Measurements from ENCODE around the gene RALGPS2.

Gene RALGPS2

DNA sequence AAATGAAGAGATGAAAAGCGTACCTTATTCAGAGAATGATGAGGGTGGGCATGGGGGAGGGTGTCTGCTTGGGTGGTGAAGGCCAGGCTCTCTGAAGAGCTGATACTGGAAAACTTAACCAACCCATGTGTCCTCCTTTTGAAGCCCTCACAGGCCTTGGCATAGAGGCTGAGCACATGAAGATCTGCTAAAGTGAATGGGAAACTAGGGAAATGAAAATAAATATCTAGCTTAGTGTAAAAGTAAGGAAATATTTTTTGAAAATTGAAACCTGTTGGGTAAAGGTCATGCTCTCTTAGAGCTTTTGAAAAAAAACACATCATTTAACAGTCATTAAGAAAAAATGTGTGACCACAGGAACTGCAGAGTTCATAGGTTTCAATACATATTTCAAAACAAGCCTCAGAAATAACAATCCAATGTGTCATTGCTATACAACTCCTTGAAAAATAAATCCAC lies 40.5 kb upstream of the RALGPS2 start:
- Histone ChIP-seq H3K79me2 (ENCODE audit: insufficient read depth, low read length) (no peaks in the 10 kb centered on the region), H3K36me3 (ENCODE audit: low read length) (no peaks in the 10 kb centered on the region), H3K9ac (ENCODE audit: low read length) (no peak overlapping the region), H3K4me2 (ENCODE audit: low read depth, low read length, poor library complexity, severe bottlenecking) (no peak overlapping the region), H3K9me3 (ENCODE audit: insufficient read depth, low read length) (no peaks in the 10 kb centered on the region), H4K20me1 (ENCODE audit: low read depth, low read length) (no peaks in the 10 kb centered on the region), H3K9me2 (replicated peaks; ENCODE audit: insufficient read depth, low read length) (no peaks in the 10 kb centered on the region), H3K27me3 (ENCODE audit: low read length) (no peaks in the 10 kb centered on the region), H2AFZ (ENCODE audit: low read depth, low read length, severe bottlenecking) (no peak overlapping the region), H3K27ac (ENCODE audit: low read depth, low read length) (no peak overlapping the region), H3K4me3 (ENCODE audit: insufficient read depth, low read length, poor library complexity, severe bottlenecking) (no peak overlapping the region), H3F3A (ENCODE audit: insufficient read depth) (no peaks in the 10 kb centered on the region)
- TF ChIP-seq, protein P1, sequence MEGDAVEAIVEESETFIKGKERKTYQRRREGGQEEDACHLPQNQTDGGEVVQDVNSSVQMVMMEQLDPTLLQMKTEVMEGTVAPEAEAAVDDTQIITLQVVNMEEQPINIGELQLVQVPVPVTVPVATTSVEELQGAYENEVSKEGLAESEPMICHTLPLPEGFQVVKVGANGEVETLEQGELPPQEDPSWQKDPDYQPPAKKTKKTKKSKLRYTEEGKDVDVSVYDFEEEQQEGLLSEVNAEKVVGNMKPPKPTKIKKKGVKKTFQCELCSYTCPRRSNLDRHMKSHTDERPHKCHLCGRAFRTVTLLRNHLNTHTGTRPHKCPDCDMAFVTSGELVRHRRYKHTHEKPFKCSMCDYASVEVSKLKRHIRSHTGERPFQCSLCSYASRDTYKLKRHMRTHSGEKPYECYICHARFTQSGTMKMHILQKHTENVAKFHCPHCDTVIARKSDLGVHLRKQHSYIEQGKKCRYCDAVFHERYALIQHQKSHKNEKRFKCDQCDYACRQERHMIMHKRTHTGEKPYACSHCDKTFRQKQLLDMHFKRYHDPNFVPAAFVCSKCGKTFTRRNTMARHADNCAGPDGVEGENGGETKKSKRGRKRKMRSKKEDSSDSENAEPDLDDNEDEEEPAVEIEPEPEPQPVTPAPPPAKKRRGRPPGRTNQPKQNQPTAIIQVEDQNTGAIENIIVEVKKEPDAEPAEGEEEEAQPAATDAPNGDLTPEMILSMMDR (IDR thresholded peaks at IDR 0.05; ENCODE audit: insufficient read depth, low read length, poor library complexity, severe bottlenecking): no peak
- TF ChIP-seq EZH2phosphoT487 (conservative IDR thresholded peaks at IDR 0.05; ENCODE audit: low read length): no peak

DNA sequence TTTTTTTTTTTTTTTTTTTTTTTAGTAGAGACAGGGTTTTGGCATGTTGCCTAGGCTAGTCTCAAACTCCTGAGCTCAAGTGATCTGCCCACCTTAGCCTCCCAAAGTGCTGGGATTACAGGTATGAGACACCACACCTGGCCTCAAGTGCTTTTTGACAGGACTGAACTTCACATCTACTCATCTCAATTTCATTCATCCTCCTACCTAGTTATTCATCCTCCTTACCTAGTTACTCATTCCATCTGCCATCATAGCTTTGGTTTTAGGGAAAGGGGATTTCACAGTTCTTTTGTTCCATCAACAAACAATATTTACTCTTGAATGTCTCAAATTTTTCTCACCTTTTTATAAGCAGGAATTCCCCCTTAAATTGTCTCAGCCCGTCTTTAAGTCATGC lies 38.6 kb upstream of the RALGPS2 start:
- H4K20me1 ChIP-seq (ENCODE audit: low read depth, low read length): no peaks in the 10 kb centered on the region
- H2AFZ ChIP-seq (ENCODE audit: low read depth, low read length, severe bottlenecking): no peak overlapping the region
- TF ChIP-seq, protein P1 (IDR thresholded peaks at IDR 0.05; ENCODE audit: insufficient read depth, low read length, poor library complexity, severe bottlenecking): no peak
- no peak for TF ChIP-seq EZH2phosphoT487 (conservative IDR thresholded peaks at IDR 0.05; ENCODE audit: low read length)

DNA sequence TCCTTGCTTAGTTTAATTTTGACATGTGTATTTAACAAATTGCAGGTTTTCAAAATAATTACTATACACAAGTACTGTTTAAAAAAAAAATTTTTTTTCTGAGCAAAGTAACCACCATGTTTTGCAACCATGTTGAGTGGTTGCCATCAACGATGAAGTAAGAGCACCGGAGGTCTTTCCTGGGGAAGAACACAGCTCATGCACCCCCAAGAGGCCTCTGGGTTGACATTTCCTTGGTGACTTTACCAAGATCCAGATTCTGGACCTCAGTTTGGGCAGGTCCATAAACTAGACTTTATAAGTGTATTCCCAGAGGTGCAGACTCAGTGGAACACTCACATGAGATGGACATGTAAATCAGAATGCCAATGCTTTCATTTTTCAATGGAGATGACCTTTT lies 36.8 kb upstream of the RALGPS2 start:
- no peaks in the 10 kb centered on the region for H3K36me3 ChIP-seq (ENCODE audit: low read length)
- H3K27me3 ChIP-seq (ENCODE audit: low read length): no peaks in the 10 kb centered on the region
- no peaks in the 10 kb centered on the region for H4K20me1 ChIP-seq (ENCODE audit: low read depth, low read length)
- H3F3A ChIP-seq (ENCODE audit: insufficient read depth): no peaks in the 10 kb centered on the region
- TF ChIP-seq EZH2phosphoT487 (conservative IDR thresholded peaks at IDR 0.05; ENCODE audit: low read length): no peak
- TF ChIP-seq, protein P1 (IDR thresholded peaks at IDR 0.05; ENCODE audit: insufficient read depth, low read length, poor library complexity, severe bottlenecking): no peak
- H3K4me2 ChIP-seq (ENCODE audit: low read depth, low read length, poor library complexity, severe bottlenecking): no peak overlapping the region
- no peaks in the 10 kb centered on the region for H3K79me2 ChIP-seq (ENCODE audit: insufficient read depth, low read length)
- no peak overlapping the region for H3K9ac ChIP-seq (ENCODE audit: low read length)
- H3K9me2 ChIP-seq (replicated peaks; ENCODE audit: insufficient read depth, low read length): no peaks in the 10 kb centered on the region
- no peak overlapping the region for H3K4me3 ChIP-seq (ENCODE audit: insufficient read depth, low read length, poor library complexity, severe bottlenecking)
- no peak overlapping the region for H3K27ac ChIP-seq (ENCODE audit: low read depth, low read length)
- no peak overlapping the region for H2AFZ ChIP-seq (ENCODE audit: low read depth, low read length, severe bottlenecking)
- no peaks in the 10 kb centered on the region for H3K9me3 ChIP-seq (ENCODE audit: insufficient read depth, low read length)

More for the DNA sequence above, 38.6 kb upstream of the RALGPS2 start:
- Histone ChIP-seq H3K27ac (ENCODE audit: low read depth, low read length) (no peak overlapping the region), H3F3A (ENCODE audit: insufficient read depth) (no peaks in the 10 kb centered on the region), H3K4me2 (ENCODE audit: low read depth, low read length, poor library complexity, severe bottlenecking) (no peak overlapping the region), H3K36me3 (ENCODE audit: low read length) (no peaks in the 10 kb centered on the region), H3K4me3 (ENCODE audit: insufficient read depth, low read length, poor library complexity, severe bottlenecking) (no peak overlapping the region), H3K27me3 (ENCODE audit: low read length) (no peaks in the 10 kb centered on the region), H3K9ac (ENCODE audit: low read length) (no peak overlapping the region), H3K9me2 (replicated peaks; ENCODE audit: insufficient read depth, low read length) (no peaks in the 10 kb centered on the region), H3K9me3 (ENCODE audit: insufficient read depth, low read length) (no peaks in the 10 kb centered on the region), H3K79me2 (ENCODE audit: insufficient read depth, low read length) (no peaks in the 10 kb centered on the region)

Data from SU-DHL-6 (cell line).